K562 (cell line): Measurements from ENCODE around the gene LIMD2.

Source experiments
- BRF1 ChIP-seq: IDR thresholded peaks from 3 replicates; pipeline ENCODE4 v1.6.1; 2011; ENCODE audit warnings: borderline replicate concordance, mild to moderate bottlenecking; ENCODE audit not compliant: insufficient read length; ENCODE audit errors: extremely low read depth
- CBX3 ChIP-seq, 2 experiments: IDR thresholded peaks; 1 replicate in 1 of 2; 2 replicates in 1 of 2; pipeline ENCODE4 v1.6.1; 2012; ENCODE audit warnings: inconsistent platforms in 2 of 2, low read length in 2 of 2, borderline replicate concordance in 1 of 2, control low read depth in 1 of 2
- CHCHD3 ChIP-seq: fragments of 250-450 bp; sonication (Bioruptor Pico); IDR thresholded peaks from 2 replicates; pipeline ENCODE4 v2.1.2; 2022; ENCODE audit warnings: mild to moderate bottlenecking
- CREM ChIP-seq: IDR thresholded peaks from 2 replicates; pipeline ENCODE4 v1.6.1; 2014; ENCODE audit warnings: antibody characterized with exemption, low read depth
- CTCF ChIP-seq, 3 experiments: IDR thresholded peaks in 2 of 3; conservative IDR thresholded peaks in 1 of 3; 2 replicates each; pipeline ENCODE4 v1.5.1; 2011 to 2012; ENCODE audit warnings: low read length in 3 of 3, mild to moderate bottlenecking in 3 of 3, control low read depth in 2 of 3, improper control_type of control experiment in 1 of 3, inconsistent platforms in 1 of 3, low read depth in 1 of 3, mixed read lengths in 1 of 3, moderate library complexity in 1 of 3; ENCODE audit not compliant: insufficient read depth in 2 of 3
- FOXJ3 ChIP-seq: sonication (generic); formaldehyde crosslinking; IDR thresholded peaks from 2 replicates; pipeline ENCODE4 v1.4.0; 2020; ENCODE audit warnings: mild to moderate bottlenecking, missing genetic modification reagents
- KAT7 ChIP-seq: sonication (generic); formaldehyde crosslinking; IDR thresholded peaks from 2 replicates; pipeline ENCODE4 v1.8.0; 2022; ENCODE audit warnings: missing genetic modification reagents, mild to moderate bottlenecking, borderline replicate concordance
- NFE2L1 ChIP-seq: fragments of 450-650 bp; IDR thresholded peaks from 2 replicates; pipeline ENCODE4 v1.6.1; 2016; ENCODE audit warnings: missing genetic modification characterization, low read depth, mild to moderate bottlenecking, missing compliant biosample characterization, moderate library complexity, borderline replicate concordance
- NFYB ChIP-seq: IDR thresholded peaks from 2 replicates; pipeline ENCODE4 v1.6.1; 2011; ENCODE audit warnings: mild to moderate bottlenecking, moderate library complexity; ENCODE audit not compliant: insufficient read length; ENCODE audit errors: extremely low read depth
- PHF8 ChIP-seq: fragments of 200-600 bp; sonication (generic); IDR thresholded peaks from 2 replicates; pipeline ENCODE4 v1.6.1; 2012; ENCODE audit warnings: mixed run types, mild to moderate bottlenecking, inconsistent platforms, low read length, moderate library complexity, borderline replicate concordance
- SMAD3 ChIP-seq: fragments of 450-650 bp; formaldehyde crosslinking; conservative IDR thresholded peaks from 2 replicates; pipeline ENCODE4 v1.4.0; 2020; ENCODE audit warnings: mild to moderate bottlenecking
- ZNF766 ChIP-seq: fragments of 200-800 bp; sonication (Bioruptor generic); conservative IDR thresholded peaks from 2 replicates; pipeline ENCODE4 v1.6.1; 2016; ENCODE audit warnings: missing genetic modification characterization, missing compliant biosample characterization
- ZNF785 ChIP-seq: fragments of 250-450 bp; sonication (Bioruptor Pico); IDR thresholded peaks from 2 replicates; pipeline ENCODE4 v1.4.0; 2020; ENCODE audit warnings: mild to moderate bottlenecking
- TF ChIP-seq, protein P1 (sequence below): sonication (generic); formaldehyde crosslinking; IDR thresholded peaks from 2 replicates; pipeline ENCODE4 v1.8.1; 2022; ENCODE audit warnings: missing genetic modification reagents

- TF ChIP-seq CREM: no peak
- TF ChIP-seq, protein P1, sequence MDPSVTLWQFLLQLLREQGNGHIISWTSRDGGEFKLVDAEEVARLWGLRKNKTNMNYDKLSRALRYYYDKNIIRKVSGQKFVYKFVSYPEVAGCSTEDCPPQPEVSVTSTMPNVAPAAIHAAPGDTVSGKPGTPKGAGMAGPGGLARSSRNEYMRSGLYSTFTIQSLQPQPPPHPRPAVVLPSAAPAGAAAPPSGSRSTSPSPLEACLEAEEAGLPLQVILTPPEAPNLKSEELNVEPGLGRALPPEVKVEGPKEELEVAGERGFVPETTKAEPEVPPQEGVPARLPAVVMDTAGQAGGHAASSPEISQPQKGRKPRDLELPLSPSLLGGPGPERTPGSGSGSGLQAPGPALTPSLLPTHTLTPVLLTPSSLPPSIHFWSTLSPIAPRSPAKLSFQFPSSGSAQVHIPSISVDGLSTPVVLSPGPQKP: no peak
- TF ChIP-seq CTCF (IDR thresholded peaks at IDR 0.05 in 2 of 3, conservative IDR thresholded peaks at IDR 0.05 in 1 of 3; ENCODE audit: insufficient read depth in 2 of 3, low read depth in 1 of 3, low read length in 3 of 3): no peak
- TF ChIP-seq BRF1: no peak
- no peak for TF ChIP-seq KAT7
- TF ChIP-seq FOXJ3: no peak
- no peak for TF ChIP-seq ZNF766 (CRISPR knock-in tag)
- TF ChIP-seq NFYB: no peak
- TF ChIP-seq SMAD3: no peak
- TF ChIP-seq PHF8: no peak
- TF ChIP-seq ZNF785 (CRISPR knock-in tag): no peak
- TF ChIP-seq NFE2L1 (tag): no peak
- TF ChIP-seq CBX3 (IDR thresholded peaks at IDR 0.05; ENCODE audit: borderline replicate concordance in 1 of 2, low read length in 2 of 2): no peak
- no peak for TF ChIP-seq CHCHD3 (CRISPR knock-in tag)
Observed at GRCh38 chr17:63707151-63707550, 7.2 kb upstream of the LIMD2 start.
